Activated CD4-positive, alpha-beta T cell treated with anti-CD3 and anti-CD28 coated beads, Interleukin-2, amount 10 ng/mL, durations not matched to agents 7 days and 5 days (primary cell): ENCODE data around the gene LTK. TPM values are rescaled to one million over a fixed set of nuclear protein-coding genes. Genes with fewer than 3 reads are reported as not detected.
A peak's percentile ranks its signal among the peaks of the same experiment; 100 is the strongest.
"Not testable (repeated sequence)": the region's sequence is repeated elsewhere in the genome, so short reads cannot be mapped to it uniquely, and the experiment has no call there.

Source experiments
- CTCF ChIA-PET: fragments of 350-600 bp; sonication (Branson Sonifier 250); formaldehyde crosslinking; loops from one replicate; lab custom pipeline; 2021; ENCODE audit warnings: antibody characterized with exemption; lab: Charles Lee
- POLR2A ChIA-PET: fragments of 350-600 bp; sonication (Branson Sonifier 250); formaldehyde crosslinking; loops from one replicate; lab custom pipeline; 2021; ENCODE audit warnings: antibody characterized with exemption; lab: Charles Lee
- DNase-seq: peaks from one replicate; pipeline ENCODE4 v3.0.0-alpha.2; 2020
- H3K27ac Mint-ChIP-seq: one replicate; pipeline ENCODE4 v1.8.0; 2021; ENCODE audit warnings: mild to moderate bottlenecking, moderate library complexity, mixed read lengths
- H3K27me3 Mint-ChIP-seq: one replicate; pipeline ENCODE4 v1.8.0; 2021; ENCODE audit warnings: mixed read lengths
- H3K36me3 Mint-ChIP-seq: one replicate; pipeline ENCODE4 v1.8.0; 2021; ENCODE audit warnings: low read depth, mixed read lengths
- H3K4me1 Mint-ChIP-seq: one replicate; pipeline ENCODE4 v1.8.0; 2021; ENCODE audit warnings: mixed read lengths
- H3K4me3 Mint-ChIP-seq: one replicate; pipeline ENCODE4 v1.8.0; 2021; ENCODE audit warnings: mild to moderate bottlenecking, moderate library complexity, mixed read lengths
- H3K9me3 Mint-ChIP-seq: one replicate; pipeline ENCODE4 v1.8.0; 2021; ENCODE audit warnings: mixed read lengths
- total RNA-seq, 2 experiments: library from RNA; stranded (reverse); gene quantifications; one replicate each; pipeline ENCODE4 v1.2.3, GENCODE V29; 2021

The LTK gene
- total RNA-seq, 2 experiments from 2014 or later, result 0.87 to 1.1 TPM

DNA sequence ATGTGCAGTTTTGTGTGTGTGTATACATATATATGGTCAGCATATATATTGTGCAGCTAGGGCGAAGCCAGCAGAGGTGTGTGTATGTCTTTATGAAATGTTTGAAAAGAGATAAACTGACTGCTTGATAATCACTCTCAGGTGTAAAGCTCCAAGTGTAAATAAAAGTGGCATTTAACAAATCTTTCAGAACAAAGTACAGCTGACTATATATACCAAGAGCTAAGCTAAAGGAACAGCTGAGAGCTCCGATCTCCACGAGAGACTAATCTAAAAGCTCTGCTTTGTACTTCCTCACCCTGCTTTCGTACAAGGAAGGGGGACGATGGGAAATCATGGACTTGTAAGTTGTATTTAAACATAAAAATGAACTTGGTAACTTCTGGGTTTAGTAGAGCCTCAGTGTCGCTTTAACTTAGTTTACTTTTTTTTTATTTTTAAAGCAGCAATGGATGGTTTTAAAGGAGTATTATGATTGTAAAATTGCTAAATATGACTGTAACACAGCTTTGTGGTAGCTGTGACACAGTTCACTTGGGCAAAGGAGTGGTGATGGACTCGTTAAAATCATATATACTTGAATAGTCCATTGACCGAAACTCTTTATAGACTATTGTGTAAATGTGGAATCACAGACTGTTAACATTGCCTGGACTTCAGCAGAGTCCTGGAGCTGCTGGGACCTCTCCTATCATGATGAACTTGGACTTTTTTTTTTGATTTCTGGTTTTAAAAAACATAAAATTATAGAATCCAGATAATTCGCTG lies 31.3 kb downstream of the LTK start:
- Mint-ChIP-seq H3K36me3 (peaks cover 39% of the 10 kb centered on the region), H3K27ac (peak overlapping the region; percentile 50), H3K27me3 (no peaks in the 10 kb centered on the region), H3K9me3 (no peaks in the 10 kb centered on the region), H3K4me1 (peaks cover 17% of the 10 kb centered on the region), H3K4me3 (no peak overlapping the region)
- CTCF ChIA-PET, result interaction anchor here (0.6 to 3.9 kb wide), 3 partner anchors 12 to 51 kb away, joined by 3 to 14 read pairs (median 5); no protein-coding TSS in a partner anchor
- DNase-seq, result no peak
- POLR2A ChIA-PET, result no interaction called here

DNA sequence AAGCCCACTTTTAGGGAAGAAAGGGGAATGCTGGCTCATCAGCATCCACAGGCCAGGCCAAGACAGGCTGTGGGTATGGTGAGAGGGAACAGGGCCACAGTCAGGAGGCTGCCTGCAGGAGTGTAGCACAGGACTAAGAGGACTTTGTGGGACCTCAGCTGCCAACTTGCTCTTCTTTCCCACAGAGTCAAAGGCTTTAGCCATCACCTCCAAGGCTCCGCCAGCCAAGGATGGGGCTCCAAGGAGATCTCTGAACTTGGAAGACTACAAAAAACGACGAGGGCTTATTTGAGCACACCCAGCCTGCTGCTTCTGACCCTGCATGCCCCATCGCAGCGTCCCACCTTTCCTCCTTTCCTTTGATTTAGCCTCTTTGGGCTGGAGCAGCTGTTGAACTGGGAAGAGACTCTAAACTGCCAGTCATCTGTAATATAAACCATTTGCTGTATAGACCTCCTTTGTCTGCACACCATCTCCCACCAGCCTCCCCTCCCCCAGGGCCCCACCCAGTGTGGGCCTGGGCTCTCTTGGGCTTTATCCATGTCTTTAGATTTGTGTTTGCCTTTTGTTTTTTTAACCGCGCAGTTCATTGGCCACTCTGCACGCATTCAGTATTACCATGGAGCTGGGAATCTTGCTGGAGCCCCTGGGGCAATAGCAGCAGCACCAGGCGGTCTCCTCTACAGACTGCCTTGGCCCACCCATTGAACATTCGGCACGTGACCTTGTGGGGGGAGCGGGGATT lies 33.1 kb downstream of the LTK start:
- Mint-ChIP-seq H3K4me1 (peaks cover 17% of the 10 kb centered on the region), H3K27ac (no peak overlapping the region), H3K9me3 (no peaks in the 10 kb centered on the region), H3K36me3 (peaks cover 54% of the 10 kb centered on the region), H3K4me3 (no peak overlapping the region), H3K27me3 (no peaks in the 10 kb centered on the region)
- ChIA-PET CTCF (interaction anchor here (0.6 to 3.9 kb wide), 6 partner anchors 10 to 303 kb away, joined by 3 to 14 read pairs (median 3); no protein-coding TSS in a partner anchor), POLR2A (interaction anchor here (0.7 to 0.8 kb wide), 2 partner anchors 9 to 116 kb away, joined by 4 to 9 read pairs; no protein-coding TSS in a partner anchor)
- DNase-seq, result no peak

GRCh38 chr15:41476416-41477048 lies 37.1 kb downstream of the LTK start:
- ChIA-PET CTCF (interaction anchor here (1.1 kb wide), 1 partner anchor 10 kb away, joined by 6 read pairs; no protein-coding TSS in a partner anchor), POLR2A (no interaction called here)
- Mint-ChIP-seq H3K9me3 (no peaks in the 10 kb centered on the region), H3K27me3 (no peaks in the 10 kb centered on the region), H3K4me1 (no peaks in the 10 kb centered on the region), H3K4me3 (no peak overlapping the region), H3K36me3 (peaks cover 49% of the 10 kb centered on the region), H3K27ac (no peak overlapping the region)
- no peak for DNase-seq

GRCh38 chr15:41474941-41475340 lies 38.7 kb downstream of the LTK start:
- Mint-ChIP-seq H3K4me3 (no peak overlapping the region), H3K4me1 (no peaks in the 10 kb centered on the region), H3K27ac (no peak overlapping the region), H3K9me3 (no peaks in the 10 kb centered on the region), H3K36me3 (peaks cover 45% of the 10 kb centered on the region), H3K27me3 (no peaks in the 10 kb centered on the region)
- ChIA-PET CTCF (no interaction called here), POLR2A (no interaction called here)
- DNase-seq, result no peak

- no peak for DNase-seq
- Mint-ChIP-seq H3K4me1 (no peaks in the 10 kb centered on the region), H3K27me3 (no peaks in the 10 kb centered on the region), H3K9me3 (no peaks in the 10 kb centered on the region), H3K4me3 (no peak overlapping the region), H3K36me3 (peaks cover 49% of the 10 kb centered on the region), H3K27ac (no peak overlapping the region)
- CTCF ChIA-PET, result interaction anchor here (1.2 kb wide), 1 partner anchor 9 kb away, joined by 3 read pairs; no protein-coding TSS in a partner anchor
- POLR2A ChIA-PET, result no interaction called here
Observed at GRCh38 chr15:41474436-41474835, 39.2 kb downstream of the LTK start.

- Mint-ChIP-seq H3K27me3 (no peaks in the 10 kb centered on the region), H3K27ac (no peak overlapping the region)
- CTCF ChIA-PET, result interaction anchor here (0.6 to 1.2 kb wide), 6 partner anchors 10 to 159 kb away, joined by 3 to 4 read pairs (median 3); no protein-coding TSS in a partner anchor
Observed at GRCh38 chr15:41473418-41473817, 40.2 kb downstream of the LTK start.

DNA sequence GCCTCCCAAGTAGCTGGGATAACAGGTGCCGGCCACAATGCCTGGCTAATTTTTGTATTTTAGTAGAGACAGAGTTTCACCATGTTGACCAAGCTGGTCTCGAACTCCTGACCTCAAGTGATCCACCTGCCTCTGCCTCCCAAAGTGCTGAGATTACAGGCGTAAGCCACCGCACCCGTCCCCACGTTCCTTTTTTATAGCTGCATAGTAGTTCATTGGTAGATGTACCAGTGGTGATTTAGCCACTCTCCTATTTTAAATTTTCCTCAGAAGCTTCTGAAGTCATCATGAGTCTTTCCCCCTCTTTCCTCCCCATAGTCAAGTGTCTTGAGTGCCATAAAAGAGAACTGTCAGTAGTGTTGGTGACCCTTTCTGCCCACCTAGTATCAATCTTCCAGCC lies 44.0 kb downstream of the LTK start:
- H3K4me3 Mint-ChIP-seq, POLR2A ChIA-PET, H3K4me1 Mint-ChIP-seq, H3K27ac Mint-ChIP-seq, H3K27me3 Mint-ChIP-seq, DNase-seq, H3K9me3 Mint-ChIP-seq: not testable (repeated sequence)
- CTCF ChIA-PET, result interaction anchor here (0.6 to 1.9 kb wide), 4 partner anchors 13 to 79 kb away, joined by 3 to 7 read pairs (median 5); no protein-coding TSS in a partner anchor
- H3K36me3 Mint-ChIP-seq, result peaks cover 38% of the 10 kb centered on the region

More at GRCh38 chr15:41473418-41473817, 40.2 kb downstream of the LTK start:
- no peak for DNase-seq
- Mint-ChIP-seq H3K36me3 (peaks cover 45% of the 10 kb centered on the region), H3K4me3 (no peak overlapping the region), H3K4me1 (no peaks in the 10 kb centered on the region), H3K9me3 (no peaks in the 10 kb centered on the region)
- POLR2A ChIA-PET, result no interaction called here

GRCh38 chr15:41466711-41467110 lies 46.9 kb downstream of the LTK start:
- no peaks in the 10 kb centered on the region for H3K9me3 Mint-ChIP-seq
- peaks cover 42% of the 10 kb centered on the region for H3K36me3 Mint-ChIP-seq
- H3K27ac Mint-ChIP-seq, result no peak overlapping the region
- no peak for DNase-seq
- no peak overlapping the region for H3K4me3 Mint-ChIP-seq
- H3K4me1 Mint-ChIP-seq, result peaks cover 5% of the 10 kb centered on the region
- POLR2A ChIA-PET, result interaction anchor here (0.7 kb wide), 1 partner anchor 78 kb away, joined by 3 read pairs; the partner anchor contains the start of gene RPAP1
- CTCF ChIA-PET, result interaction anchor here (0.8 to 2.9 kb wide), 13 partner anchors 9 to 523 kb away, joined by 3 to 14 read pairs (median 4); partner anchors contain the start of genes ITPKA and MAPKBP1
- no peaks in the 10 kb centered on the region for H3K27me3 Mint-ChIP-seq

GRCh38 chr15:41465822-41466421 lies 47.7 kb downstream of the LTK start:
- H3K27ac Mint-ChIP-seq, result no peak overlapping the region

GRCh38 chr15:41464889-41465580 lies 48.6 kb downstream of the LTK start:
- DNase-seq, result no peak
- ChIA-PET CTCF (interaction anchor here (0.5 to 2.9 kb wide), 18 partner anchors 11 to 561 kb away, joined by 3 to 14 read pairs (median 4); partner anchors contain the start of genes ITPKA, RPAP1 and TYRO3), POLR2A (no interaction called here)
- no peaks in the 10 kb centered on the region for H3K27me3 Mint-ChIP-seq
- no peaks in the 10 kb centered on the region for H3K9me3 Mint-ChIP-seq
- no peak overlapping the region for H3K4me3 Mint-ChIP-seq
- H3K36me3 Mint-ChIP-seq, result peaks cover 31% of the 10 kb centered on the region
- H3K27ac Mint-ChIP-seq, result no peak overlapping the region
- H3K4me1 Mint-ChIP-seq, result peaks cover 5% of the 10 kb centered on the region

More at GRCh38 chr15:41465822-41466421, 47.7 kb downstream of the LTK start:
- ChIA-PET CTCF (interaction anchor here (0.6 to 2.9 kb wide), 25 partner anchors 10 to 562 kb away, joined by 3 to 14 read pairs (median 3); partner anchors contain the start of genes ITPKA, MAPKBP1, RPAP1 and TYRO3), POLR2A (interaction anchor here (0.7 kb wide), 1 partner anchor 78 kb away, joined by 3 read pairs; the partner anchor contains the start of gene RPAP1)
- peak; percentile 50 for DNase-seq
- H3K27me3 Mint-ChIP-seq, result no peaks in the 10 kb centered on the region
- H3K4me1 Mint-ChIP-seq, result peaks cover 5% of the 10 kb centered on the region
- H3K4me3 Mint-ChIP-seq, result no peak overlapping the region
- no peaks in the 10 kb centered on the region for H3K9me3 Mint-ChIP-seq
- H3K36me3 Mint-ChIP-seq, result peaks cover 37% of the 10 kb centered on the region

- Mint-ChIP-seq H3K4me1 (peaks cover 5% of the 10 kb centered on the region), H3K27ac (peak overlapping the region; percentile 21), H3K4me3 (no peak overlapping the region), H3K36me3 (peaks cover 29% of the 10 kb centered on the region), H3K9me3 (no peaks in the 10 kb centered on the region), H3K27me3 (no peaks in the 10 kb centered on the region)
- DNase-seq, result no peak
- POLR2A ChIA-PET, result no interaction called here
- CTCF ChIA-PET, result interaction anchor here (1.0 kb wide), 1 partner anchor 16 kb away, joined by 4 read pairs; no protein-coding TSS in a partner anchor
Observed at GRCh38 chr15:41462084-41462795, 51.4 kb downstream of the LTK start.
